Measurements from ENCODE around the gene AVPI1.
A peak's percentile ranks its signal among the peaks of the same experiment; 100 is the strongest.
"Not testable (repeated sequence)": the region's sequence is repeated elsewhere in the genome, so short reads cannot be mapped to it uniquely, and the experiment has no call there.

The AVPI1 gene

GRCh38 chr10:97659589-97659988 is 27.5 kb downstream of the AVPI1 start:
- H3K36me3 ChIP-seq (ENCODE audit: control insufficient read depth, insufficient read depth, low read length): peaks cover 9% of the 10 kb centered on the region
- no peaks in the 10 kb centered on the region for H3K27me3 ChIP-seq (replicated peaks; ENCODE audit: control insufficient read depth, insufficient read depth, low read length)
- no peak for DNase-seq (ENCODE audit: extremely low read depth, insufficient read length)
- TF ChIP-seq, protein P1, sequence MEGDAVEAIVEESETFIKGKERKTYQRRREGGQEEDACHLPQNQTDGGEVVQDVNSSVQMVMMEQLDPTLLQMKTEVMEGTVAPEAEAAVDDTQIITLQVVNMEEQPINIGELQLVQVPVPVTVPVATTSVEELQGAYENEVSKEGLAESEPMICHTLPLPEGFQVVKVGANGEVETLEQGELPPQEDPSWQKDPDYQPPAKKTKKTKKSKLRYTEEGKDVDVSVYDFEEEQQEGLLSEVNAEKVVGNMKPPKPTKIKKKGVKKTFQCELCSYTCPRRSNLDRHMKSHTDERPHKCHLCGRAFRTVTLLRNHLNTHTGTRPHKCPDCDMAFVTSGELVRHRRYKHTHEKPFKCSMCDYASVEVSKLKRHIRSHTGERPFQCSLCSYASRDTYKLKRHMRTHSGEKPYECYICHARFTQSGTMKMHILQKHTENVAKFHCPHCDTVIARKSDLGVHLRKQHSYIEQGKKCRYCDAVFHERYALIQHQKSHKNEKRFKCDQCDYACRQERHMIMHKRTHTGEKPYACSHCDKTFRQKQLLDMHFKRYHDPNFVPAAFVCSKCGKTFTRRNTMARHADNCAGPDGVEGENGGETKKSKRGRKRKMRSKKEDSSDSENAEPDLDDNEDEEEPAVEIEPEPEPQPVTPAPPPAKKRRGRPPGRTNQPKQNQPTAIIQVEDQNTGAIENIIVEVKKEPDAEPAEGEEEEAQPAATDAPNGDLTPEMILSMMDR (IDR thresholded peaks at IDR 0.05; ENCODE audit: insufficient read depth, low read length, poor library complexity, severe bottlenecking): no peak
- H3K4me3 ChIP-seq (replicated peaks; ENCODE audit: low read depth, low read length): no peak overlapping the region

DNA sequence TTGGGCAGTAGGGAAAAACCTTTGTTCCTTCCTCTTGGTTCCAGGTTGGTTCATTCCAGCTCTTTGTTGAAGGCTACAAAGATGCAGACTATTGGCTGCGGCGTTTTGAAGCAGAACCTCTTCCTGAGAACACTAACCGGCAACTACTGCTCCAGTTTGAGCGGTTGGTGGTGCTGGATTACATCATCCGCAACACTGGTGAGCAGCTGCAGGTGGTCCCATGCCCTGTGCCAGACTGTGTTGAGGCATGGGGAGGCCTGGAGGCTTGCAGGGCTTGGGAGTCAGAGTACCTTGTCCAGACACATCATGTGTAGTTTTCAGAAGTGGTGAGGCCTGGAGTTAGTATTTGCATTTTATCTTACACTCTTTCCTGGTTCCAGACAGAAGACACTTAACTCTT is 30.3 kb downstream of the AVPI1 start:
- Histone ChIP-seq H3K36me3 (ENCODE audit: control insufficient read depth, insufficient read depth, low read length) (peaks cover 8% of the 10 kb centered on the region), H3K4me3 (replicated peaks; ENCODE audit: low read depth, low read length) (no peak overlapping the region), H3K27me3 (replicated peaks; ENCODE audit: control insufficient read depth, insufficient read depth, low read length) (no peaks in the 10 kb centered on the region)
- TF ChIP-seq, protein P1 (IDR thresholded peaks at IDR 0.05; ENCODE audit: insufficient read depth, low read length, poor library complexity, severe bottlenecking): no peak
- DNase-seq (ENCODE audit: extremely low read depth, insufficient read length): no peak

DNA sequence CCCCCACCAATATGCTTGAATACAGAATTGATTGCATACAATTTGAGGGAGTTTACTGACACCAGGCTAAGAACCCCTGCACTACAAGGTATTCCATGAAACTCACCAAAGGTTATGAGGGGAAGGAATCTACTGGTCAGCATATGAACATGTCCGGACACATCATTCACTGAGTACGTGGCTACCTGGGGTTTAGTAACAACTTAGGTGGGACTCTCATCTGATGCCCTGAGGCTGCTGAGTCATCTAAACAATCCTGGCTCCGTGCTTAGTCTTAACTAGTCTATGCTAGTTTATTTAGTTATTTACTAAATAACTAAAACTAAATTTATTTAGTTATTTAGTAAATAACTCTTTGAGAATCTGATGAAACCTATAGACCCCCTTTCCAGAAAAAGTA is 35.3 kb downstream of the AVPI1 start:
- no peaks in the 10 kb centered on the region for H3K27me3 ChIP-seq (replicated peaks; ENCODE audit: control insufficient read depth, insufficient read depth, low read length)
- no peak for DNase-seq (ENCODE audit: extremely low read depth, insufficient read length)
- peaks cover 8% of the 10 kb centered on the region for H3K36me3 ChIP-seq (ENCODE audit: control insufficient read depth, insufficient read depth, low read length)
- TF ChIP-seq, protein P1 (IDR thresholded peaks at IDR 0.05; ENCODE audit: insufficient read depth, low read length, poor library complexity, severe bottlenecking): no peak
- H3K4me3 ChIP-seq (replicated peaks; ENCODE audit: low read depth, low read length): no peak overlapping the region

- H3K27me3 ChIP-seq (replicated peaks; ENCODE audit: control insufficient read depth, insufficient read depth, low read length): no peaks in the 10 kb centered on the region
- no peak for DNase-seq (ENCODE audit: extremely low read depth, insufficient read length)
- TF ChIP-seq, protein P1 (IDR thresholded peaks at IDR 0.05; ENCODE audit: insufficient read depth, low read length, poor library complexity, severe bottlenecking): no peak
- H3K4me3 ChIP-seq (replicated peaks; ENCODE audit: low read depth, low read length): no peak overlapping the region
- H3K36me3 ChIP-seq (ENCODE audit: control insufficient read depth, insufficient read depth, low read length): peaks cover 6% of the 10 kb centered on the region
Measured at GRCh38 chr10:97650726-97651125, 36.3 kb downstream of the AVPI1 start.

- H3K4me3 ChIP-seq (replicated peaks; ENCODE audit: low read depth, low read length); H3K36me3 ChIP-seq (ENCODE audit: control insufficient read depth, insufficient read depth, low read length); H3K27me3 ChIP-seq (replicated peaks; ENCODE audit: control insufficient read depth, insufficient read depth, low read length); DNase-seq (ENCODE audit: extremely low read depth, insufficient read length): not testable (repeated sequence)
Measured at GRCh38 chr10:97649405-97649750, 37.7 kb downstream of the AVPI1 start.

GRCh38 chr10:97648562-97649404 is 38.3 kb downstream of the AVPI1 start:
- no peaks in the 10 kb centered on the region for H3K27me3 ChIP-seq (replicated peaks; ENCODE audit: control insufficient read depth, insufficient read depth, low read length)
- TF ChIP-seq, protein P1 (IDR thresholded peaks at IDR 0.05; ENCODE audit: insufficient read depth, low read length, poor library complexity, severe bottlenecking): no peak
- H3K36me3 ChIP-seq (ENCODE audit: control insufficient read depth, insufficient read depth, low read length): peaks cover 10% of the 10 kb centered on the region
- H3K4me3 ChIP-seq (replicated peaks; ENCODE audit: low read depth, low read length): peak overlapping the region; percentile 9; the same call in 1 of the 2 replicates
- DNase-seq (ENCODE audit: extremely low read depth, insufficient read length): peak; percentile 25

Data from GM06990 (cell line).